Kidney glomerular epithelial cell (primary cell): Measurements from ENCODE around the gene DAAM2.

ENCODE experiments used
- DNase-seq: peaks from one replicate; lab custom pipeline; 2025; lab: John Stamatoyannopoulos, UW

DAAM2 gene

DNA sequence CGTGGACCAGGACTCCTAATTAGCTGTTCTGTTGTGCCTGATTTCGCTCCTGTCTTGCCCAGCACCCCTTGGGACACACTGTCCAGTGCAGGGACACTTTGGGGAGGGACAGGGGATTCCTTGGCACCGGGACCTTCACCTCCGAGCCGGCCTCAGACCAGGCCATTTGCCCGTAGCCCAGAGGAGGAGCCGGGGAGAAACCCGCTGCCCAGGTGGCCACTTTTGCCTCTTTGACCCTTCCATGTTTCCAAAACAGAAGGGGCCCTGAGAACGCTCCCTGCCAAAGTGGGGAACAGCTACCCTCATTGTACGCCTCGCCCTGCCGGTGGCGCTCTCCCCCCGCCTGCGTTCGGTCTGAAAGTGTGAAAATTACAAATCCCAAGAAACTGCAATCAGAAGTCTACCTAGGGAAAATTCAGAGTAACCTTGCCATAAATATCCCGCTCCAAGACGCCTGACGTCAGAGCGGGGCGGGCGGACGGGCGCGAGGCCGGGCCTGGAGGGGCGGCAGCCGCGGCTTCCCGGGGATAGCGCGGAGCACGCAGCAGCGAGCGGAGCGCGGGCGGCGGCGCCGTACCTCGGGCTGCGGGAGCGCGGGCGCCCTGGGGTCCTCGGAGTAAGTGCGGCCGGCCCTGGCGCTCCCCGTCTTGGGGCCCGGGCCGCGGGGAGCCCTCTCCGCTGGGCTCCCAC, at the start of gene DAAM2:
Gene DAAM2, plus strand, starts transcription at position 527 of the 690 bp plus-strand sequence. CDS start 63,927 bp downstream, outside the sequence.
- DNase-seq = peak; percentile 28

GRCh38 chr6:39746795-39747194, 45.4 kb upstream of the DAAM2 start:
- no peak for DNase-seq

GRCh38 chr6:39752835-39753724, 39.1 kb upstream of the DAAM2 start:
- DNase-seq = no peak

GRCh38 chr6:39753725-39754045, 38.5 kb upstream of the DAAM2 start:
- no peak for DNase-seq

GRCh38 chr6:39754514-39755115, 37.6 kb upstream of the DAAM2 start:
- DNase-seq = no peak

DNA sequence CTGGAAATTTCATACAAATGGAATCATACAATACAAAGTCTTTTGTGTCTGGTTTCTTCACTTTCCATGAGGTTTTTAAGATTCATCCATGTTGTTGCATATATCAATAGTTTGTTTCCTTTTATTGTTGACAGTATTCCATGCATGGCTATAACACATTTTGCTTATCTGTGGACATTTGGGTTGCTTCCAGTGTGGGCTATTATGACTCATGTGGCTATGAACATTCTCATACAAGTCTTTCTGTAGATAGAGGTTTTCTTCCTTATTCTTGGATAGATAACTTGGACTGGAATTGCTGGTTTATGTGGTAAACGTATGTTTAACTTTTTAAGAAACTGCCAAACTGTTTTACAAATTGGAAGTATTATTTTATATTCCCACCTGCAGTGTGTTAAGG, 36.9 kb upstream of the DAAM2 start:
- no peak for DNase-seq

- DNase-seq = no peak
These were observed 35.6 kb upstream of the DAAM2 start for GRCh38 chr6:39756582-39756981.

DNA sequence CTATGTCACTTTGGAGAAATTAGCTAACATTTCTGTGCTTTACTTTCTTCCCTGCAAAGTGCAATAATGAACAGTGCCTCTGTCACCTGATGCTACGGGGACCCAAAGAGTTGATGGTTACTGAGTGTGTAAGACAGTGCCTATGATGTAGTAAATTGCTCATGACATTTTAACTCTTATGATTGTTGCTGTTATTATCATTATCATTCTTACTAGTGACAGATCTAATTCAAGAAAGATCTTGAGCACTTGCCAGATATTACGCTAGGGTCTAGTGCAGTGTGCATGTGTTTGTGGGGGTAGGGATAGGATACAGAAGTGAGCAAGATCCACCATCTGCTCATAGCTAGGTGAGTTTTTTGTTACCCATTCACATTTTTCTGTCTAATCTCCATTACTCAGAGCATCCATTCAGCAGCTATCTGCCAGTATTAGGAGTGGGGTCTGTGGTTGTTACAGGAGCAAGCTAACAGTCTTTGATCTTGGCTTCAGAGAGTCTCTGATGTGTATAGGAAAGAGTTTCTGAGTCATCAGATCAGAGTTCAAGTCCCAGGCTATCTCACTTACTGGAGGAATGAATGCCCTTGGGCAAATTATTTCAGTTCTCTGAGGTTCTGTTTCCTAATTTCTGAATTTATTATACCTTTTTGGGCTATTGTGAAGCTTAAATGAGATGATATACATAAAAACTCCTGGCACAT, 33.1 kb upstream of the DAAM2 start:
- DNase-seq = no peak

- DNase-seq = no peak
These were observed 31.8 kb upstream of the DAAM2 start for GRCh38 chr6:39760226-39760952.

DNA sequence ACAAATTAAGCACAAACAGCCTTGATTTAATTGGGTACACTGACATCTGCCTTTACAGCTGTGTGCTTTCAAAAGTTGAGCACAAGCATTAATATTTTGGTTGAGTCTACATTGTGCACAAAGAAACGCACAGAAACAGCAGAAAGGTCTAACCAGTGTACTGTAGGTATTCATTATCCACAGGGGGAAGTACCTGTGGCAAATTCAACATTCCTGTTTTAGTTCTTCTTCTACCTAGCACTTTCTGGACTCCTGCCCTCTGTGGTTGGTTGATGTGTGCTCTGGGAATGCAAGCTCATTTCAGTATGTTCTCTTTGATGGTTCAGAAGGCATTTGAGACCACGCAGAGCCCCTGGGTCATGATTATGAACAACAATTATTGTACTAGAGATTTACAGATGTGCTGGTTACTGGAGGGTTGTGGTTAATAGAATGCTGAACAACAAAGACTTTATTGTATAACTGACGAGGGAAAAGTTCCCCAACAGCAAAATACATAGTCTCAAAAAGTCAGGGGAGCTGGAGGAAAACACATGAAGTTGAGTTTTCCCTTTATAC, 26.6 kb upstream of the DAAM2 start:
- no peak for DNase-seq

- DNase-seq = no peak
These were observed 23.2 kb upstream of the DAAM2 start for GRCh38 chr6:39769012-39769411.

GRCh38 chr6:39770446-39770845, 21.7 kb upstream of the DAAM2 start:
- DNase-seq = no peak

- no peak for DNase-seq
These were observed 19.5 kb upstream of the DAAM2 start for GRCh38 chr6:39772559-39773273.

GRCh38 chr6:39773782-39774181, 18.4 kb upstream of the DAAM2 start:
- no peak for DNase-seq

- DNase-seq = no peak
These were observed 15.6 kb upstream of the DAAM2 start for GRCh38 chr6:39776581-39776980.

GRCh38 chr6:39777218-39777617, 15.0 kb upstream of the DAAM2 start:
- no peak for DNase-seq

DNA sequence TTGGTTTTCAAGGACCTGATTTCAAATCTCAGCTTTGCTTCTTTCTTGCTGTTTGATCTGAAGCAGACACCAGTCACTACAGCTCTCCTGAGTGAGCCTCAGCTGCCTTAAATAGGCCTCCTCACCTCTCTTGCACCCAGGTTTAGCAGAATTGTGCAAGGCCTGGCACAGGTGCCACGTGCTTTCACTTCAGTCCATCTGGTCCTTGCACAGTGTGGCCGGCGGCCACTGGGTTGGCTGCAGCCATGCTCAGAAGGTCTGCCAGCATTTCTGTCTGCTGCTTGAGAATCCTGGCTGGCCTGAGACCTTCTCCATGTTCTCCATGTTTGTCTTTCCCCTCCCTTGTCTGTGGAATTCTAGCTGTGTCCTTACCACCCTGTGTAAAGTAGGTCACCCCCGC, 14.5 kb upstream of the DAAM2 start:
- no peak for DNase-seq

GRCh38 chr6:39778581-39779255, 13.5 kb upstream of the DAAM2 start:
- DNase-seq = no peak

GRCh38 chr6:39785281-39785680, 6.9 kb upstream of the DAAM2 start:
- no peak for DNase-seq

DNA sequence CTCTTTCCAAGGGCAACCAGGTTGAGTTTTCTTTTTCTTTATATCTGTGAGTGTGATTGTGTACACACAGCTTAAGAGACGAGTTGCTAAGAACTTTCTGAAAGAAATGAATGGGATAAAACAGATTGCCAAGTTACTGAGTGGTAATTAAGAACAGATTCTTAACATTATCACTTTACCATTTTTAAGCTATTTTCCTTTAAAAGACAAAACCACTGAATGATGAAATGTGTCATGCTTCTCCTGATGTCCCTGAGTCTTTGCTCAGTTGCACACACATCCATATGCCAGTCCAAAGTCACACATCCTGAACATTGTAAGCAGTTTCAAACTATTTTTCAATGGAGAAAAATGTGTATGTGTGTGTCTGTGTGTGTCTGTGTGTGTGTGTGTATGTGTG, 5.5 kb upstream of the DAAM2 start:
- no peak for DNase-seq
